ENCODE results near the gene BATF. TPM values are rescaled to one million over a fixed set of nuclear protein-coding genes. Genes with fewer than 3 reads are reported as not detected.

BATF gene
- total RNA-seq, 2 donors from 2014 or later: 123 to 211 TPM

- Mint-ChIP-seq H3K27me3 (no peaks in the 10 kb centered on the region), H3K9me3 (peaks cover 7% of the 10 kb centered on the region), H3K36me3 (ENCODE audit: low read depth) (no peaks in the 10 kb centered on the region), H3K27ac (peak overlapping the region; percentile 94), H3K4me3 (peak overlapping the region; percentile 88), H3K4me1 (peaks cover 48% of the 10 kb centered on the region)
- ATAC-seq (replicated peaks): no peak
These were observed 6.7 kb upstream of the BATF start for GRCh38 chr14:75515629-75515996.

- Mint-ChIP-seq H3K27ac (no peak overlapping the region), H3K4me3 (peak overlapping the region; percentile 98), H3K27me3 (no peaks in the 10 kb centered on the region), H3K9me3 (no peaks in the 10 kb centered on the region), H3K4me1 (peaks cover 46% of the 10 kb centered on the region), H3K36me3 (ENCODE audit: low read depth) (peaks cover 21% of the 10 kb centered on the region)
- ATAC-seq (replicated peaks): peak; percentile 18
These were observed 3.6 kb upstream of the BATF start for GRCh38 chr14:75518625-75519024.

DNA sequence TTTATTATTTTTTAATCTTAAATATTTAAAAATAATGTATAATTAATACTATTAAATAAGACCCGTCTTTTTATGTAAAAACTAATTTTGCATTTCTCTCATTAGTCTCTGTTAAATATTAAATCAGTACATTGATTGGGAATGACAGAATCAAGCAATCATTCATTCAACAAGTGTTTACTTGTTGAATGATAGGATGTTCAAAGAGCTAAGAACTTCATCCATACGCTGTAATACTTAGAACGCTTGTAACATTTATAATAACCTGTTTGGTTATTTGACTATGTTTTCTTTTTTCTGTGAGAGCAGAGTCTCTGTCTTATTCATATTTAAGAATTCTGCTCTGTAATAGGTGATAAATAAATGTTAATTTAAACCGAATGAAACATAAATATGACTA is 2.9 kb upstream of the BATF start:
- no peak for ATAC-seq (replicated peaks)
- Mint-ChIP-seq H3K9me3 (no peaks in the 10 kb centered on the region), H3K36me3 (ENCODE audit: low read depth) (peaks cover 28% of the 10 kb centered on the region), H3K27me3 (no peaks in the 10 kb centered on the region), H3K27ac (peak overlapping the region; percentile 97), H3K4me3 (peak overlapping the region; percentile 98), H3K4me1 (peaks cover 44% of the 10 kb centered on the region)

GRCh38 chr14:75519826-75520728 is 2.2 kb upstream of the BATF start:
- H3K36me3 Mint-ChIP-seq (ENCODE audit: low read depth): peaks cover 35% of the 10 kb centered on the region
- H3K9me3 Mint-ChIP-seq: no peaks in the 10 kb centered on the region
- H3K4me3 Mint-ChIP-seq: peak overlapping the region; percentile 98
- H3K27me3 Mint-ChIP-seq: no peaks in the 10 kb centered on the region
- ATAC-seq (replicated peaks): peak; percentile 49
- peak overlapping the region; percentile 97 for H3K27ac Mint-ChIP-seq
- peaks cover 45% of the 10 kb centered on the region for H3K4me1 Mint-ChIP-seq

GRCh38 chr14:75520852-75521251 is 1.4 kb upstream of the BATF start:
- H3K4me1 Mint-ChIP-seq: peaks cover 38% of the 10 kb centered on the region
- peak overlapping the region; percentile 98 for H3K4me3 Mint-ChIP-seq
- peak overlapping the region; percentile 97 for H3K27ac Mint-ChIP-seq
- no peaks in the 10 kb centered on the region for H3K9me3 Mint-ChIP-seq
- ATAC-seq (replicated peaks): no peak
- H3K27me3 Mint-ChIP-seq: no peaks in the 10 kb centered on the region
- peaks cover 43% of the 10 kb centered on the region for H3K36me3 Mint-ChIP-seq (ENCODE audit: low read depth)

- peak; percentile 33 for ATAC-seq (replicated peaks)
- Mint-ChIP-seq H3K27ac (peak overlapping the region; percentile 97), H3K27me3 (no peaks in the 10 kb centered on the region), H3K9me3 (no peaks in the 10 kb centered on the region), H3K4me1 (peaks cover 40% of the 10 kb centered on the region), H3K36me3 (ENCODE audit: low read depth) (peaks cover 50% of the 10 kb centered on the region), H3K4me3 (peak overlapping the region; percentile 98)
These were observed 662 bp upstream of the BATF start for GRCh38 chr14:75521415-75522199.

- H3K4me1 Mint-ChIP-seq: peaks cover 45% of the 10 kb centered on the region
- no peaks in the 10 kb centered on the region for H3K9me3 Mint-ChIP-seq
- H3K36me3 Mint-ChIP-seq (ENCODE audit: low read depth): peaks cover 64% of the 10 kb centered on the region
- no peaks in the 10 kb centered on the region for H3K27me3 Mint-ChIP-seq
- ATAC-seq (replicated peaks): no peak
- H3K4me3 Mint-ChIP-seq: peak overlapping the region; percentile 98
- H3K27ac Mint-ChIP-seq: peak overlapping the region; percentile 97
These were observed 682 bp downstream of the BATF start for GRCh38 chr14:75522983-75523318.

DNA sequence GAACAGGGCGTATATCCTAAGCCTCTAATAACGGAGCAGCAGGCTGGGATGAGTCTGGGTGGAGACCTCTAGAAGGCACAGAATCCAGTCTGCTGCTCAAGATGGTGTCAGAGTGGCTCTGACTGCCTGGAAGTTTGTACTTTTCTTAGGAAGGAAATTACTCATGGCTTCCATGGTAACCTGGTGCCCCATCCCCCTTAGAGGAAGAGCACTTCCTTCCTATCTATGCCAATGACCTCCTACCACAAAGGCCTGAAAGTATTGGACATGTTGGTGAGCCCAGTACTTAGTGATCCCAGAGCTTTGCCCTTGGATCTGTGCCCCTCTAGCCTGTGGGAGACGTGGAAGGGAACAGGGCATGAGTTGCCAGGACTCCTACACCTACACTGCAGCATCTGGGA is 1.5 kb downstream of the BATF start:
- peak; percentile 42 for ATAC-seq (replicated peaks)
- Mint-ChIP-seq H3K27me3 (no peaks in the 10 kb centered on the region), H3K4me1 (peaks cover 47% of the 10 kb centered on the region), H3K4me3 (peak overlapping the region; percentile 98), H3K27ac (peak overlapping the region; percentile 97), H3K36me3 (ENCODE audit: low read depth) (peaks cover 72% of the 10 kb centered on the region), H3K9me3 (no peaks in the 10 kb centered on the region)

GRCh38 chr14:75525969-75526368 is 3.7 kb downstream of the BATF start:
- peak overlapping the region; percentile 98 for H3K4me3 Mint-ChIP-seq
- H3K27ac Mint-ChIP-seq: peak overlapping the region; percentile 97
- peaks cover 45% of the 10 kb centered on the region for H3K4me1 Mint-ChIP-seq
- peaks cover 91% of the 10 kb centered on the region for H3K36me3 Mint-ChIP-seq (ENCODE audit: low read depth)
- no peak for ATAC-seq (replicated peaks)
- no peaks in the 10 kb centered on the region for H3K9me3 Mint-ChIP-seq
- H3K27me3 Mint-ChIP-seq: no peaks in the 10 kb centered on the region

- Mint-ChIP-seq H3K4me3 (peak overlapping the region; percentile 98), H3K27ac (peak overlapping the region; percentile 97), H3K9me3 (no peaks in the 10 kb centered on the region), H3K36me3 (ENCODE audit: low read depth) (peaks cover 97% of the 10 kb centered on the region), H3K27me3 (no peaks in the 10 kb centered on the region), H3K4me1 (peaks cover 55% of the 10 kb centered on the region)
- no peak for ATAC-seq (replicated peaks)
These were observed 5.3 kb downstream of the BATF start for GRCh38 chr14:75527449-75528163.

GRCh38 chr14:75531256-75531655 is 9.0 kb downstream of the BATF start:
- Mint-ChIP-seq H3K27ac (no peak overlapping the region), H3K9me3 (no peaks in the 10 kb centered on the region), H3K27me3 (no peaks in the 10 kb centered on the region), H3K4me3 (peak overlapping the region; percentile 66), H3K4me1 (peaks cover 68% of the 10 kb centered on the region), H3K36me3 (ENCODE audit: low read depth) (peaks cover 97% of the 10 kb centered on the region)
- peak; percentile 42 for ATAC-seq (replicated peaks)

DNA sequence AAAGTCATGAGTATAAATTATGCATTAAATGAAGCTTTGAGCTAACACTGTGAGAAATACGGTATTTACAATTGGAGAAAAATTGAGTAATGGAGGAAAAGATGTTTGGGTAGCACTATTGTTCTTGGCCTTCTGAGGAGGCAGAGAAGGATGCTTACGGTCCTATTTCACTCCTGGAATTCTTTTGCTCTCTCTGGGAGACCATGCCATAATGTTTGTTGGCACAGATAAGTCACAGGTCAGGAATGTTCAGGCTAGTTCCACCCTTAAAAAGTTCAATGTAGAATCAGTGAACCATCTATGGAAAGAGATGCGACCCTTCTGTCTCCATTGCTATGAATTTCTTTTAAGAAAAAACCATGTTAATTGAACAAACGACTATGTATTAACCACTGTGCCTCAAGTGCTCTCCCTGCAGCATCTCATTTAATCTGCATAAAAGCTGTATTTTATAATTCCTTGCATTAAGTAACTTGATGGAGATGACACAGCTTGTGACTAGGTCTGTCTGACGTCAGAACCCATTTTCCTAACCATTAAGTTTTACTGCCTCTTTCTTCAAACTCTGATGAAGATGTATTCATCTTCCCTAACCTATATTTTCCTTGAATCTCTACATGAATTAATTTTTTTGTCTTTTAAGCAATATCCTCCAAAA is 9.5 kb downstream of the BATF start:
- no peak overlapping the region for H3K27ac Mint-ChIP-seq
- peaks cover 96% of the 10 kb centered on the region for H3K36me3 Mint-ChIP-seq (ENCODE audit: low read depth)
- H3K4me3 Mint-ChIP-seq: peak overlapping the region; percentile 66
- H3K9me3 Mint-ChIP-seq: no peaks in the 10 kb centered on the region
- H3K27me3 Mint-ChIP-seq: no peaks in the 10 kb centered on the region
- ATAC-seq (replicated peaks): no peak
- H3K4me1 Mint-ChIP-seq: peaks cover 65% of the 10 kb centered on the region

GRCh38 chr14:75533791-75534555 is 11.7 kb downstream of the BATF start:
- Mint-ChIP-seq H3K4me3 (peak overlapping the region; percentile 66), H3K36me3 (ENCODE audit: low read depth) (peaks cover 94% of the 10 kb centered on the region), H3K27me3 (no peaks in the 10 kb centered on the region), H3K4me1 (peaks cover 62% of the 10 kb centered on the region), H3K9me3 (no peaks in the 10 kb centered on the region), H3K27ac (peak overlapping the region; percentile 46)
- ATAC-seq (replicated peaks): peak; percentile 28
